Ovary (tissue), 9 donors: ENCODE results near the gene COL28A1. TPM values are rescaled to one million over a fixed set of nuclear protein-coding genes. Genes with fewer than 3 reads are reported as not detected.

Experiments used
- DNase-seq, 5 donors: peaks; one replicate each; pipeline ENCODE4 v3.0.0-alpha.2; 2019 to 2020
- H3K27ac ChIP-seq, 2 donors: fragments of 200-600 bp; one replicate each; pipeline versions ENCODE4 v1.5.1 to v1.8.0; 2019 to 2022
- H3K27me3 ChIP-seq: fragments of 200-600 bp; one replicate; pipeline ENCODE4 v1.8.0; 2022
- H3K36me3 ChIP-seq: fragments of 200-600 bp; sonication (generic); one replicate; pipeline ENCODE4 v1.5.1; 2019
- H3K4me1 ChIP-seq: one replicate; pipeline ENCODE4 v1.8.1; 2013; ENCODE audit warnings: mild to moderate bottlenecking, moderate library complexity; ENCODE audit not compliant: insufficient read depth
- H3K4me3 ChIP-seq: fragments of 200-600 bp; sonication (generic); one replicate; pipeline ENCODE4 v1.5.1; 2017
- H3K9me3 ChIP-seq, 2 donors: fragments of 200-600 bp in 1 of 2; sonication (generic) in 1 of 2; one replicate each; pipeline versions ENCODE4 v1.5.1 to v1.8.1; 2013 to 2019; ENCODE audit warnings: mild to moderate bottlenecking in 1 of 2, moderate library complexity in 1 of 2
- EP300 ChIP-seq: sonication (generic); formaldehyde crosslinking; IDR thresholded peaks from one replicate; pipeline ENCODE4 v1.6.1; 2017; ENCODE audit warnings: antibody characterized with exemption
- POLR2A ChIP-seq: fragments of 450-650 bp; IDR thresholded peaks from one replicate; pipeline ENCODE4 v1.6.1; 2017; ENCODE audit warnings: antibody characterized with exemption, mild to moderate bottlenecking, moderate library complexity
- WGBS, 3 donors: extraction: QIAGEN DNeasy Blood & Tissue Kit in 1 of 3; methylation state at CpG; one replicate each; pipeline versions ENCODE4 v1.1.5 to v1.1.7; 2013 to 2017; 5-methylcytosine and 5-hydroxymethylcytosine counted together
- intact Hi-C, 4 donors: fragments of 100-400 bp; cut with DNase I; formaldehyde crosslinking; loops; one replicate each; pipeline versions ENCODE4 v1.11.0 to v1.15.1; 2022 to 2023
- polyA plus RNA-seq, 2 donors: library from polyadenylated mRNA; stranded (reverse); fragments of 200-250 nt in 1 of 2; fragments of 350-450 nt in 1 of 2; fragmentation: Illumina TruSeq in 1 of 2; extraction: RNeasy Lipid Tissue Mini Kit (QIAGEN cat#74804) in 1 of 2; gene quantifications; one replicate each; pipeline ENCODE4 v1.2.3, GENCODE V29; 2013 to 2014
- total RNA-seq, 7 donors: library from RNA; depleted of rRNA in 2 of 7; stranded (reverse); fragments of >200 nt in 2 of 7; fragmentation: NEBNext Ultra II Directional in 3 of 7; extraction: Animal tissue kit (Norgen Biotek cat#: 25700) in 3 of 7; gene quantifications; one replicate each; pipeline versions ENCODE4 v1.1.0 to v1.2.4, GENCODE V29; 2016 to 2023
- TF ChIP-seq, protein P1 (sequence below), 3 donors: fragments of 450-650 bp in 2 of 3; fragments of 200-600 bp in 1 of 3; IDR thresholded peaks; one replicate each; pipeline versions ENCODE4 v1.5.1 to v1.8.0; 2016 to 2022; ENCODE audit warnings: antibody characterized with exemption in 3 of 3, mild to moderate bottlenecking in 1 of 3
- donor health status: DM: no; HTN: no; CAD: no; lungs with moderate emphysema.
- donor health status: DM: no; HTN: no; CAD: no.
- donor health status: Bipolar disorder and iron deficiency.
- donor health status: DM: yes; HTN: yes; CAD: no.
- donor health status: DM: no; HTN: no; CAD: no.
- donor health status: DM: yes; HTN: yes; CAD: no.

Gene COL28A1
- total and polyA plus RNA-seq, 9 donors: 0.29 to 4.2 (median 1.4) TPM

DNA sequence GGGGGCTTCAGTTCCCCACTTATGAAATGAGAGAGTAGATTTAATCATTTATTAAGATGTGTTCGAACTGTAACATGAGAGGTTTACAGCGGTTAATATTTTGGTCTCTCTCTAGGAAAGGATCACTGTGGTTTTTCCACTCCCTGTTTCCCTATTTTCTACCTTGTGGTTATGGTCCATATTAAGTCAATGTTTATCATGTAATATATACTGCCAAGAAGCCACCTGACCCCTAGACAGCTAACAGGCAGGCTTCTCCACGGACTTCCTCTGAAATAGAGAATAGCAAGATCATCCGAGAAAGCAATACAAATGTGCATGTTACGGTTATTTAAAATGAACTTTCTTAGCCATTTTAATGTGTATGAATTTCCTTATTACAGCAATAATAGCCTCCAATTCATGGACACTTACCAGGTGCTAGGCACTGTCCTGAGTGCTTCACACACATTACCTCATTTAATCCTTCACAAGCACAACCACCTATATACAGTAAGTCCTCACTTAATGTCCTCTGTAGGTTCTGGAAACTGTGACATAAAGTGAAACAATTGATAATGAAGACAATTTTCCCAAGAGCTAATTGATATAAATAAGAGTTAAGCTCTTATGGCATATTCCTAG lies 835 bp upstream of the COL28A1 start:
- intact Hi-C loops: loop anchor here in 1 of 4 donors (10.0 kb wide), 1 partner anchor 112 kb away; no protein-coding TSS in a partner anchor
- 90 to 94% (median 94%) methylated on average over 5 of the region's 5 CpGs for WGBS, 3 donors
- H3K27ac ChIP-seq: no peak overlapping the region
- H3K4me3 ChIP-seq: no peak overlapping the region
- H3K4me1 ChIP-seq: no peaks in the 10 kb centered on the region
- H3K27me3 ChIP-seq: no peaks in the 10 kb centered on the region
- no peaks in the 10 kb centered on the region for H3K9me3 ChIP-seq
- no peaks in the 10 kb centered on the region for H3K36me3 ChIP-seq
- no peak for TF ChIP-seq POLR2A
- TF ChIP-seq, protein P1, sequence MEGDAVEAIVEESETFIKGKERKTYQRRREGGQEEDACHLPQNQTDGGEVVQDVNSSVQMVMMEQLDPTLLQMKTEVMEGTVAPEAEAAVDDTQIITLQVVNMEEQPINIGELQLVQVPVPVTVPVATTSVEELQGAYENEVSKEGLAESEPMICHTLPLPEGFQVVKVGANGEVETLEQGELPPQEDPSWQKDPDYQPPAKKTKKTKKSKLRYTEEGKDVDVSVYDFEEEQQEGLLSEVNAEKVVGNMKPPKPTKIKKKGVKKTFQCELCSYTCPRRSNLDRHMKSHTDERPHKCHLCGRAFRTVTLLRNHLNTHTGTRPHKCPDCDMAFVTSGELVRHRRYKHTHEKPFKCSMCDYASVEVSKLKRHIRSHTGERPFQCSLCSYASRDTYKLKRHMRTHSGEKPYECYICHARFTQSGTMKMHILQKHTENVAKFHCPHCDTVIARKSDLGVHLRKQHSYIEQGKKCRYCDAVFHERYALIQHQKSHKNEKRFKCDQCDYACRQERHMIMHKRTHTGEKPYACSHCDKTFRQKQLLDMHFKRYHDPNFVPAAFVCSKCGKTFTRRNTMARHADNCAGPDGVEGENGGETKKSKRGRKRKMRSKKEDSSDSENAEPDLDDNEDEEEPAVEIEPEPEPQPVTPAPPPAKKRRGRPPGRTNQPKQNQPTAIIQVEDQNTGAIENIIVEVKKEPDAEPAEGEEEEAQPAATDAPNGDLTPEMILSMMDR (IDR thresholded peaks at IDR 0.05): no peak
- TF ChIP-seq EP300: no peak
- no peak for DNase-seq

DNA sequence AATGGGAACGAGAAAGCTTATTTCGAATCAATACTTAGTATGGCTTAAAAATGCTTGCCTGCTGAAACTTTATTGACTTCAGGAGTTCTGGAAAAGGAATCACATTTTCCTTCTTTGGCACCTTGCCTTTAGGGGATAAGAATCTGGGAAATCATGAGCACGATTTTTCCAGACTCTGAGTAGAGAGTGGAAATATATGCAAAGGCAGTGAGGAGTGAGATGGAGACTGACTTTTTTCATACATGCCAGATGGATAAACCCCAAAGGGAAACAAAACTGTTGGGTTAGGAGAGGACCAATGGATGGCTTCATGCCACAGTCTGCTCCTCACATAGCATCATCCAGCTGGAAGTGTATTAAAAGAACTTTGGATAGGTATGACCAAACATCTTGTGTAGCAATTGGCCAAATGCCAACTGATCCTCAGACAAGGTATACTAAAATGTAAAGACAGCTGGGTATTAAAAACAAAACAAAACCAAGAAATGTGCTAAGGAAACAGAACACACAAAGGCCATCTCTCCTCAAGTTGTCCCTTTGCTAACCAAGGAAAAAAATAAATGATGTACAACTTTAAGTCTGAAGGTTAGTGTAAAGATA lies 1.7 kb downstream of the COL28A1 start:
- DNase-seq: no peak
- TF ChIP-seq POLR2A (no peak), EP300 (no peak)
- TF ChIP-seq, protein P1 (IDR thresholded peaks at IDR 0.05): no peak
- Histone ChIP-seq H3K4me3 (no peak overlapping the region), H3K27ac (no peak overlapping the region), H3K27me3 (no peaks in the 10 kb centered on the region), H3K4me1 (no peaks in the 10 kb centered on the region), H3K9me3 (no peaks in the 10 kb centered on the region), H3K36me3 (no peaks in the 10 kb centered on the region)
- WGBS, 3 donors: 91 to 94% (median 91%) methylated on average over 3 of the region's 3 CpGs
- intact Hi-C loops: loop anchor here in 1 of 4 donors (10.0 kb wide), 1 partner anchor 109 kb away; no protein-coding TSS in a partner anchor

DNA sequence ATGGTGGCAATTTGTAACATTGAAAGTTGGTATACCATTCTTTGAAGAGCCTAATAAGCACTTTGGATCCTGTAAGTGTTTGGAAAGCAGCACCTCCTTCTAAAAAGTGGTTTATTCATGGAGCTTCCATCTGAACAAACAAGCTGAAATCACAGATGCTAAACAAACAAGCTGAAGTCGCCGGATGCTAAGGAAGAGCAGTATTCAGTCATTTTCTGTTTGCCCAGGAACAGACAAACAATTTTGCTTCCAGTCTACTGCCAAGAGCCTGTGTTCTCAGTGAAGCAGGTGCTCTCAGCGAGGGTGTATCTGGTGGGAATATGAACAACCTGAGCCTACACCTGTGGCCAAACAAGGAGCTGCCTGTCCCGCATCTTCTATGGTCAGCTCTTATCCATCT lies 6.3 kb downstream of the COL28A1 start:
- intact Hi-C loops: no loop called here

GRCh38 chr7:7527047-7527446 lies 8.6 kb downstream of the COL28A1 start:
- no peak for DNase-seq
- H3K4me3 ChIP-seq: no peak overlapping the region
- TF ChIP-seq EP300: no peak
- no peak for TF ChIP-seq POLR2A
- TF ChIP-seq, protein P1 (IDR thresholded peaks at IDR 0.05): no peak
- no peaks in the 10 kb centered on the region for H3K4me1 ChIP-seq
- no peaks in the 10 kb centered on the region for H3K36me3 ChIP-seq
- 81 to 89% (median 84%) methylated on average over 3 of the region's 3 CpGs for WGBS, 3 donors
- no peaks in the 10 kb centered on the region for H3K9me3 ChIP-seq
- intact Hi-C loops: no loop called here
- H3K27ac ChIP-seq: no peak overlapping the region
- no peaks in the 10 kb centered on the region for H3K27me3 ChIP-seq

More for the DNA sequence above, 6.3 kb downstream of the COL28A1 start:
- 86 to 97% (median 88%) methylated on average over 4 of the region's 4 CpGs for WGBS, 3 donors
- H3K27ac ChIP-seq: no peak overlapping the region
- H3K27me3 ChIP-seq: no peaks in the 10 kb centered on the region
- H3K4me1 ChIP-seq: no peaks in the 10 kb centered on the region
- no peaks in the 10 kb centered on the region for H3K9me3 ChIP-seq
- TF ChIP-seq POLR2A (no peak), EP300 (no peak)
- TF ChIP-seq, protein P1 (IDR thresholded peaks at IDR 0.05): no peak
- no peaks in the 10 kb centered on the region for H3K36me3 ChIP-seq
- H3K4me3 ChIP-seq: no peak overlapping the region
- no peak for DNase-seq
